H9 (cell line): ENCODE results near the gene FSTL4. TPM values are rescaled to one million over a fixed set of nuclear protein-coding genes. Genes with fewer than 3 reads are reported as not detected.

Experiments
- DNase-seq: peaks from one replicate; pipeline ENCODE4 v3.0.0-alpha.2; 2017
- H2AFZ ChIP-seq: one replicate; pipeline ENCODE4 v1.6.1; 2013; ENCODE audit warnings: mild to moderate bottlenecking, low read length, control low read depth, moderate library complexity
- H2AK5ac ChIP-seq: 2 replicates; pipeline ENCODE4 v1.6.1; 2013; ENCODE audit warnings: low read length, control low read depth, mixed read lengths; ENCODE audit not compliant: insufficient read length
- H2BK120ac ChIP-seq: one replicate; pipeline ENCODE4 v1.6.1; 2013; ENCODE audit warnings: low read depth, mild to moderate bottlenecking, low read length, control low read depth, inconsistent platforms; ENCODE audit not compliant: poor library complexity, severe bottlenecking
- H2BK12ac ChIP-seq: 2 replicates; pipeline ENCODE4 v1.6.1; 2013; ENCODE audit warnings: low read length, control low read depth, mixed read lengths, low read depth; ENCODE audit not compliant: insufficient read length
- H2BK15ac ChIP-seq: 2 replicates; pipeline ENCODE4 v1.6.1; 2013; ENCODE audit warnings: low read depth, low read length, control low read depth
- H2BK20ac ChIP-seq: one replicate; pipeline ENCODE4 v1.6.1; 2013; ENCODE audit warnings: low read depth, mild to moderate bottlenecking, low read length, control low read depth, inconsistent platforms; ENCODE audit not compliant: poor library complexity, severe bottlenecking
- H2BK5ac ChIP-seq: 2 replicates; pipeline ENCODE4 v1.6.1; 2013; ENCODE audit warnings: low read length, control low read depth, mixed read lengths; ENCODE audit not compliant: insufficient read length
- H3K14ac ChIP-seq: 2 replicates; pipeline ENCODE4 v1.6.1; 2013; ENCODE audit warnings: low read length, control low read depth; ENCODE audit not compliant: insufficient read depth
- H3K18ac ChIP-seq: 2 replicates; pipeline ENCODE4 v1.6.1; 2013; ENCODE audit warnings: low read depth, mild to moderate bottlenecking, mixed read lengths, low read length, control low read depth; ENCODE audit not compliant: insufficient read length
- H3K23ac ChIP-seq: 2 replicates; pipeline ENCODE4 v1.6.1; 2013; ENCODE audit warnings: low read length, control low read depth, mixed read lengths, low read depth; ENCODE audit not compliant: insufficient read length
- H3K23me2 ChIP-seq: 2 replicates; pipeline ENCODE4 v1.6.1; 2013; ENCODE audit warnings: low read depth, mild to moderate bottlenecking, mixed read lengths, low read length, control low read depth; ENCODE audit not compliant: insufficient read length, poor library complexity, severe bottlenecking
- H3K27ac ChIP-seq: 2 replicates; pipeline ENCODE4 v1.5.1; 2013; ENCODE audit warnings: low read length, control low read depth, mixed read lengths, low read depth; ENCODE audit not compliant: insufficient read length
- H3K27me3 ChIP-seq: 2 replicates; pipeline ENCODE4 v1.6.1; 2013; ENCODE audit warnings: low read length, control low read depth, inconsistent platforms; ENCODE audit not compliant: insufficient read depth
- H3K4ac ChIP-seq: 2 replicates; pipeline ENCODE4 v1.6.1; 2013; ENCODE audit warnings: low read depth, mild to moderate bottlenecking, control low read depth, inconsistent platforms, low read length, moderate library complexity
- H3K4me1 ChIP-seq: 2 replicates; pipeline ENCODE4 v1.6.1; 2013; ENCODE audit warnings: low read length, control low read depth, inconsistent platforms; ENCODE audit not compliant: insufficient read depth
- H3K4me2 ChIP-seq: 2 replicates; pipeline ENCODE4 v1.6.1; 2013; ENCODE audit warnings: low read length, control low read depth, mixed read lengths; ENCODE audit not compliant: insufficient read length, insufficient read depth
- H3K56ac ChIP-seq: 2 replicates; pipeline ENCODE4 v1.6.1; 2013; ENCODE audit warnings: low read depth, mild to moderate bottlenecking, mixed read lengths, low read length, control low read depth; ENCODE audit not compliant: insufficient read length
- H3K79me1 ChIP-seq: 2 replicates; pipeline ENCODE4 v1.6.1; 2013; ENCODE audit warnings: low read depth, mild to moderate bottlenecking, moderate library complexity, low read length, control low read depth, inconsistent platforms; ENCODE audit not compliant: insufficient read depth, poor library complexity, severe bottlenecking
- H3K79me2 ChIP-seq: 2 replicates; pipeline ENCODE4 v1.6.1; 2013; ENCODE audit warnings: low read length, control low read depth, inconsistent platforms; ENCODE audit not compliant: insufficient read depth
- H3K9ac ChIP-seq: 2 replicates; pipeline ENCODE4 v1.6.1; 2013; ENCODE audit warnings: low read length, control low read depth, mixed read lengths; ENCODE audit not compliant: insufficient read length; ENCODE audit errors: extremely low read depth
- H3K9me3 ChIP-seq: one replicate; pipeline ENCODE4 v1.6.1; 2013; ENCODE audit warnings: low read depth, low read length, inconsistent platforms; ENCODE audit not compliant: control insufficient read depth
- H3T11ph ChIP-seq: one replicate; pipeline ENCODE4 v1.6.1; 2013; ENCODE audit warnings: mild to moderate bottlenecking, low read length, control low read depth, inconsistent platforms
- H4K20me1 ChIP-seq: one replicate; pipeline ENCODE4 v1.6.1; 2013; ENCODE audit not compliant: control insufficient read depth, insufficient read length, insufficient read depth
- H4K5ac ChIP-seq: 2 replicates; pipeline ENCODE4 v1.6.1; 2013; ENCODE audit warnings: low read depth, mild to moderate bottlenecking, mixed read lengths, low read length, control low read depth; ENCODE audit not compliant: insufficient read length
- H4K8ac ChIP-seq: replicated peaks from 2 replicates; pipeline ENCODE4 v1.6.1; 2013; ENCODE audit warnings: low read length, control low read depth, mixed read lengths, low read depth; ENCODE audit not compliant: insufficient read length
- H4K91ac ChIP-seq: 2 replicates; pipeline ENCODE4 v1.6.1; 2013; ENCODE audit warnings: low read depth, mild to moderate bottlenecking, moderate library complexity, mixed read lengths, low read length, control low read depth; ENCODE audit not compliant: insufficient read length
- H3K27ac Mint-ChIP-seq, 3 experiments: 2 replicates in 2 of 3; 3 replicates in 1 of 3; pipeline ENCODE4 v1.8.0; 2020 to 2021; ENCODE audit warnings: mixed read lengths in 3 of 3, mild to moderate bottlenecking in 1 of 3, moderate library complexity in 1 of 3
- H3K27me3 Mint-ChIP-seq: 2 replicates; pipeline ENCODE4 v1.8.0; 2021; ENCODE audit warnings: low read depth, mild to moderate bottlenecking, moderate library complexity, mixed read lengths
- H3K36me3 Mint-ChIP-seq, 3 experiments: 2 replicates in 2 of 3; 3 replicates in 1 of 3; pipeline ENCODE4 v1.8.0; 2020 to 2021; ENCODE audit warnings: low read depth in 3 of 3, mixed read lengths in 3 of 3; ENCODE audit not compliant: insufficient read depth in 1 of 3
- H3K4me1 Mint-ChIP-seq, 2 experiments: 2 replicates each; pipeline ENCODE4 v1.8.0; 2020; ENCODE audit warnings: mixed read lengths in 2 of 2
- H3K4me3 Mint-ChIP-seq, 2 experiments: 2 replicates in 1 of 2; 3 replicates in 1 of 2; pipeline ENCODE4 v1.8.0; 2020 to 2021; ENCODE audit warnings: mild to moderate bottlenecking in 2 of 2, mixed read lengths in 2 of 2, moderate library complexity in 1 of 2
- H3K9me3 Mint-ChIP-seq, 2 experiments: 2 replicates in 1 of 2; 3 replicates in 1 of 2; pipeline ENCODE4 v1.8.0; 2020; ENCODE audit warnings: mild to moderate bottlenecking in 2 of 2, mixed read lengths in 2 of 2, moderate library complexity in 1 of 2
- CTCF ChIP-seq: fragments of 200-600 bp; sonication (generic); conservative IDR thresholded peaks from 3 replicates; pipeline ENCODE4 v1.8.0; 2021; ENCODE audit warnings: antibody characterized with exemption, mild to moderate bottlenecking
- WGBS: extraction: QIAGEN DNeasy Blood & Tissue Kit; methylation state at CpG from one replicate; pipeline ENCODE4 v1.1.7; 2013; ENCODE audit warnings: missing lambda C conversion rate, low lambda C conversion rate, mixed read lengths; ENCODE audit not compliant: insufficient read length; ENCODE audit errors: extremely low coverage; 5-methylcytosine and 5-hydroxymethylcytosine counted together
- total RNA-seq: library from RNA; stranded (reverse); gene quantifications from 2 replicates; pipeline ENCODE4 v1.2.1, GENCODE V29; 2021

The FSTL4 gene
- total RNA-seq, 1 experiment from 2014 or later, result 5.7 TPM

- no peak overlapping the region for H2AK5ac ChIP-seq
- H3K4me2 ChIP-seq, result no peak overlapping the region
- no peak overlapping the region for H3T11ph ChIP-seq
- no peaks in the 10 kb centered on the region for H3K9me3 Mint-ChIP-seq
- no peak overlapping the region for H4K91ac ChIP-seq
- no peak overlapping the region for H3K18ac ChIP-seq
- H3K9ac ChIP-seq, result no peak overlapping the region
- H3K27me3 Mint-ChIP-seq, result peaks cover 2% of the 10 kb centered on the region; the same call in 1 of the 2 replicates
- no peak overlapping the region for H2BK5ac ChIP-seq
- H4K8ac ChIP-seq, result no peak overlapping the region
- no peak overlapping the region for H2BK20ac ChIP-seq
- no peak overlapping the region for H2BK120ac ChIP-seq
- no peak overlapping the region for H2BK15ac ChIP-seq
- peak overlapping the region in 2 of 3 experiments; percentile 36 to 69; a peak in 2 of 7 replicates for H3K27ac Mint-ChIP-seq
- H2AFZ ChIP-seq, result no peak overlapping the region
- no peaks in the 10 kb centered on the region for H3K79me1 ChIP-seq
- DNase-seq, result no peak
- no peak for TF ChIP-seq CTCF
- no peak overlapping the region for H2BK12ac ChIP-seq
- H3K9me3 ChIP-seq, result no peaks in the 10 kb centered on the region
- no peaks in the 10 kb centered on the region for H4K20me1 ChIP-seq
- H4K5ac ChIP-seq, result no peak overlapping the region
- no peaks in the 10 kb centered on the region for H3K36me3 Mint-ChIP-seq
- no peak overlapping the region for H3K23ac ChIP-seq
- no peak overlapping the region for H3K56ac ChIP-seq
- H3K4ac ChIP-seq, result no peak overlapping the region
- H3K4me1 Mint-ChIP-seq, result peaks cover 14 to 20% of the 10 kb centered on the region in 2 experiments
- peaks cover 2% of the 10 kb centered on the region; the same call in 1 of the 2 replicates for H3K4me1 ChIP-seq
- no peaks in the 10 kb centered on the region for H3K27me3 ChIP-seq
- no CpG with 5 or more reads among the region's 5 CpGs for WGBS
- H3K79me2 ChIP-seq, result no peaks in the 10 kb centered on the region
- no peaks in the 10 kb centered on the region for H3K23me2 ChIP-seq
- no peak overlapping the region for H3K27ac ChIP-seq
- no peak overlapping the region for H3K4me3 Mint-ChIP-seq
- no peak overlapping the region for H3K14ac ChIP-seq
Observed at GRCh38 chr5:133195250-133195649, 417.1 kb downstream of the FSTL4 start.
